Measurements from ENCODE around the gene RAD51B. TPM values are rescaled to one million over a fixed set of nuclear protein-coding genes. Genes with fewer than 3 reads are reported as not detected.

The RAD51B gene
- polyA plus RNA-seq, 1 donor (not counting 4 experiments of a cell fraction or from before 2014, with no cell fraction given): 13.3 TPM

DNA sequence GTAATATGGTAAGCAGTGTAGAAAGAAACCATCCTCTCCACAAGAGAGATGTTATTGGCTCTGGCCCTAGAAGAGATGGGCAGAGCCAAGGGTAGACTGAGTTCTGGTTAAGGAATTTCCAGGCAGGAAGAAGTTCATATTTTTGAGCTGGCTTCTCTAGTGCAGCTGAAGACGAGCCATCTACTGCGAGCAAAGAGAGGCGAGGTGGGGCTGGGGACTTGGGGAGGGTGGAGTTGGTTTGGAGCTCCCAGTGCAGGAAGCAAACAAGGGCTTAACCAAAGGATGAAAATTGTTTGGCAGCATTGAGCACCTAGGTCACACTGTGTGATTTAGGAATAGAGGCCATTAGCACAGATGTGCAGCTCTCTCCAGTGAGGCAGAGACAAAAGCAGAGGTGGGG is 733.7 kb downstream of the RAD51B start:
- no peak for TF ChIP-seq EZH2 (IDR thresholded peaks at IDR 0.05; ENCODE audit: low read length)
- Histone ChIP-seq H3K79me2 (ENCODE audit: control insufficient read depth, insufficient read depth, low read length) (no peaks in the 10 kb centered on the region), H3K27me3 (ENCODE audit: control insufficient read depth, extremely low read depth, insufficient read depth, low read length) (no peaks in the 10 kb centered on the region), H3K4me3 (ENCODE audit: control insufficient read depth in 2 of 3, extremely low read depth in 1 of 3, insufficient read depth in 2 of 3, low read depth in 1 of 3, low read length in 3 of 3) (no peak overlapping the region), H3K36me3 (ENCODE audit: control insufficient read depth in 2 of 2, extremely low read depth in 1 of 2, insufficient read depth in 2 of 2, low read length in 2 of 2) (peaks cover 0 to under 1% of the 10 kb centered on the region in 2 experiments), H2AFZ (ENCODE audit: control insufficient read depth, low read length) (no peak overlapping the region), H3K9me3 (ENCODE audit: control insufficient read depth, low read depth, low read length) (no peaks in the 10 kb centered on the region), H3K4me1 (ENCODE audit: control insufficient read depth, extremely low read depth, insufficient read depth, low read length) (peaks cover 65% of the 10 kb centered on the region), H3K9ac (ENCODE audit: control insufficient read depth, extremely low read depth, insufficient read depth, low read length) (peak overlapping the region; percentile 16), H3K27ac (ENCODE audit: control insufficient read depth, insufficient read depth, low read length) (peak overlapping the region; percentile 62), H3K4me2 (ENCODE audit: control insufficient read depth, extremely low read depth, insufficient read depth, low read depth, low read length) (peak overlapping the region; percentile 27), H4K20me1 (ENCODE audit: control insufficient read depth, extremely low read depth, insufficient read depth, low read length) (no peaks in the 10 kb centered on the region), H3K9me1 (ENCODE audit: control insufficient read depth, extremely low read depth, insufficient read depth, low read length) (no peaks in the 10 kb centered on the region)
- DNase-seq (ENCODE audit: low read depth, low spot score) (no peak), FAIRE-seq (peak; percentile 46)
- dilution Hi-C loops (cut with MboI; ENCODE audit: extremely low pct_ligation_motif_present, low sequenced_read_pairs): no loop called here

DNA sequence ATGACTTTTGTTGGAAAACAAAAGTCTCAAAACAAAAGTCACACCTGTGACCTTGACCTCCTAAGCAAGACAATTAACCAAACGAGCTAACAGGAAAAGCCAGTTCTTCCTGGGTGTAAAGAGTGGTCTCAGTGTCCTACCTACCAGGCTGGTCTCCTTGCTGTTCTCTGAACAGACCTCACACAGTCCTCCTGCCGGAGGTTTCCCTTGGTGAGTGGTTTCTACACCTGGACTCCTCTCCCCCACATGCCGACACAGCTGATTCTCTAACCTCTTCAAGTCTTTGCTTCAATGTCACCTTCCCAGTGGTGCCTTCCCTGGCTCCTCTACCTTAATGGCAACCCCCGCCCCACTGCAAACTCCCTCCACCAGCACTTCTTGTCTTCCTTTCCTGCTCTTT is 734.7 kb downstream of the RAD51B start:
- Histone ChIP-seq H4K20me1 (ENCODE audit: control insufficient read depth, extremely low read depth, insufficient read depth, low read length) (no peaks in the 10 kb centered on the region), H3K79me2 (ENCODE audit: control insufficient read depth, insufficient read depth, low read length) (no peaks in the 10 kb centered on the region), H3K9me3 (ENCODE audit: control insufficient read depth, low read depth, low read length) (no peaks in the 10 kb centered on the region), H3K9ac (ENCODE audit: control insufficient read depth, extremely low read depth, insufficient read depth, low read length) (peak overlapping the region; percentile 30), H3K27ac (ENCODE audit: control insufficient read depth, insufficient read depth, low read length) (peak overlapping the region; percentile 60), H3K4me1 (ENCODE audit: control insufficient read depth, extremely low read depth, insufficient read depth, low read length) (peaks cover 56% of the 10 kb centered on the region), H3K4me3 (ENCODE audit: control insufficient read depth in 2 of 3, extremely low read depth in 1 of 3, insufficient read depth in 2 of 3, low read depth in 1 of 3, low read length in 3 of 3) (no peak overlapping the region), H3K9me1 (ENCODE audit: control insufficient read depth, extremely low read depth, insufficient read depth, low read length) (no peaks in the 10 kb centered on the region), H3K27me3 (ENCODE audit: control insufficient read depth, extremely low read depth, insufficient read depth, low read length) (no peaks in the 10 kb centered on the region), H3K36me3 (ENCODE audit: control insufficient read depth in 2 of 2, extremely low read depth in 1 of 2, insufficient read depth in 2 of 2, low read length in 2 of 2) (peaks cover 0 to 2% of the 10 kb centered on the region in 2 experiments), H2AFZ (ENCODE audit: control insufficient read depth, low read length) (no peak overlapping the region), H3K4me2 (ENCODE audit: control insufficient read depth, extremely low read depth, insufficient read depth, low read depth, low read length) (peak overlapping the region; percentile 12)
- dilution Hi-C loops (cut with MboI; ENCODE audit: extremely low pct_ligation_motif_present, low sequenced_read_pairs): no loop called here
- TF ChIP-seq, protein P1, sequence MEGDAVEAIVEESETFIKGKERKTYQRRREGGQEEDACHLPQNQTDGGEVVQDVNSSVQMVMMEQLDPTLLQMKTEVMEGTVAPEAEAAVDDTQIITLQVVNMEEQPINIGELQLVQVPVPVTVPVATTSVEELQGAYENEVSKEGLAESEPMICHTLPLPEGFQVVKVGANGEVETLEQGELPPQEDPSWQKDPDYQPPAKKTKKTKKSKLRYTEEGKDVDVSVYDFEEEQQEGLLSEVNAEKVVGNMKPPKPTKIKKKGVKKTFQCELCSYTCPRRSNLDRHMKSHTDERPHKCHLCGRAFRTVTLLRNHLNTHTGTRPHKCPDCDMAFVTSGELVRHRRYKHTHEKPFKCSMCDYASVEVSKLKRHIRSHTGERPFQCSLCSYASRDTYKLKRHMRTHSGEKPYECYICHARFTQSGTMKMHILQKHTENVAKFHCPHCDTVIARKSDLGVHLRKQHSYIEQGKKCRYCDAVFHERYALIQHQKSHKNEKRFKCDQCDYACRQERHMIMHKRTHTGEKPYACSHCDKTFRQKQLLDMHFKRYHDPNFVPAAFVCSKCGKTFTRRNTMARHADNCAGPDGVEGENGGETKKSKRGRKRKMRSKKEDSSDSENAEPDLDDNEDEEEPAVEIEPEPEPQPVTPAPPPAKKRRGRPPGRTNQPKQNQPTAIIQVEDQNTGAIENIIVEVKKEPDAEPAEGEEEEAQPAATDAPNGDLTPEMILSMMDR (optimal IDR thresholded peaks at IDR 0.05 in 1 of 3, IDR thresholded peaks at IDR 0.05 in 1 of 3, conservative IDR thresholded peaks at IDR 0.05 in 1 of 3; ENCODE audit: extremely low read depth in 1 of 3, insufficient read depth in 2 of 3, low read length in 3 of 3): no peak
- no peak for TF ChIP-seq EZH2 (IDR thresholded peaks at IDR 0.05; ENCODE audit: low read length)
- DNase-seq (ENCODE audit: low read depth, low spot score) (no peak), FAIRE-seq (no peak)

DNA sequence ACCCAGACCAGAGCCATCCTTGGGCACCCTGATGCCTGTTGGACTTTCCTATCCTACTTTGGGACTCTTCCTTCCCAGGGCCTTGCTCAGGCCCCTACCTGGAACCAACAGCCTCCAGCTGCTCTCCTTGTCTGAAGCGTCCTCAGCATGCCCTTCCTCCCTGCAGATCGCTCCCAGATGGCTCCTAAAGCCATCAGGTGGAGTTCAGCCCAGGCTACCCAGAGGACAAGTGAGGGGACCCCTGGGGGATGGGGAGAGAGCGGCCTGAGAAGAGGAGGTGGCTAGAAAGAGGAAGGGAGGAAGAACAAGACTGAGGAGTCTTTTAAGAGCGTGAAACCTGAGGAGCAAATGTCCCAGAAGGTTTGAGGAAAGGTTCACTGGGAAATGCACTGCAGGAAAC is 736.7 kb downstream of the RAD51B start:
- Histone ChIP-seq H4K20me1 (ENCODE audit: control insufficient read depth, extremely low read depth, insufficient read depth, low read length) (no peaks in the 10 kb centered on the region), H3K79me2 (ENCODE audit: control insufficient read depth, insufficient read depth, low read length) (no peaks in the 10 kb centered on the region), H3K9me3 (ENCODE audit: control insufficient read depth, low read depth, low read length) (no peaks in the 10 kb centered on the region), H3K9me1 (ENCODE audit: control insufficient read depth, extremely low read depth, insufficient read depth, low read length) (no peaks in the 10 kb centered on the region), H3K4me2 (ENCODE audit: control insufficient read depth, extremely low read depth, insufficient read depth, low read depth, low read length) (no peak overlapping the region), H3K4me3 (ENCODE audit: control insufficient read depth in 2 of 3, extremely low read depth in 1 of 3, insufficient read depth in 2 of 3, low read depth in 1 of 3, low read length in 3 of 3) (no peak overlapping the region), H3K9ac (ENCODE audit: control insufficient read depth, extremely low read depth, insufficient read depth, low read length) (no peak overlapping the region), H3K27me3 (ENCODE audit: control insufficient read depth, extremely low read depth, insufficient read depth, low read length) (no peaks in the 10 kb centered on the region), H2AFZ (ENCODE audit: control insufficient read depth, low read length) (no peak overlapping the region), H3K36me3 (ENCODE audit: control insufficient read depth in 2 of 2, extremely low read depth in 1 of 2, insufficient read depth in 2 of 2, low read length in 2 of 2) (peaks cover 0 to 2% of the 10 kb centered on the region in 2 experiments), H3K4me1 (ENCODE audit: control insufficient read depth, extremely low read depth, insufficient read depth, low read length) (peaks cover 38% of the 10 kb centered on the region), H3K27ac (ENCODE audit: control insufficient read depth, insufficient read depth, low read length) (no peak overlapping the region)
- FAIRE-seq (no peak), DNase-seq (ENCODE audit: low read depth, low spot score) (no peak)
- dilution Hi-C loops (cut with MboI; ENCODE audit: extremely low pct_ligation_motif_present, low sequenced_read_pairs): no loop called here
- no peak for TF ChIP-seq EZH2 (IDR thresholded peaks at IDR 0.05; ENCODE audit: low read length)
- TF ChIP-seq, protein P1 (optimal IDR thresholded peaks at IDR 0.05 in 1 of 3, IDR thresholded peaks at IDR 0.05 in 1 of 3, conservative IDR thresholded peaks at IDR 0.05 in 1 of 3; ENCODE audit: extremely low read depth in 1 of 3, insufficient read depth in 2 of 3, low read length in 3 of 3): no peak

All from keratinocyte (primary cell).